ENCODE measurements around the gene DAZ2.
"Not testable (repeated sequence)": the region's sequence is repeated elsewhere in the genome, so short reads cannot be mapped to it uniquely, and the experiment has no call there.

DAZ2 gene

DNA sequence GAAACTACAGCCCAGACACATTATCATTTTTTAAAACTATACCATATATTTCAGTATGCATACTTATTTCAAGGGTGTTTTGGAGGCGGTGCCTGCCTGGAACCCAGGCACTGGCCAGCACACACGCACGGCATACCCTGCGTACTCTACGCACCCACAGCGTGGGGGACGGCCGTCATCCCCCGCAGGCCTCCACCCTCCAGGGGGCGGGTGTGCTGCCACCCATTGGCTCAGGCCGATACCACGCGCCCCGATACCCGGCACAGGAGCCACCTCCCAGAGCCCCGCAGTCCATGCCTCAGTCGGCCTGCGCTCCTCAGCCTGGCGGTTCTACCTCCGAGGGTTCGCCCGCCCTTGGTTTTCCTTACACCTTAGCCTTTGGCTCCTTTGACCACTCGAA is at the start of gene DAZ2:
TSS of gene DAZ2 (plus strand) at position 301 of the 400 bp plus-strand sequence. CDS start 208 bp downstream, outside the sequence.
- not testable (repeated sequence) for DNase-seq

DNA sequence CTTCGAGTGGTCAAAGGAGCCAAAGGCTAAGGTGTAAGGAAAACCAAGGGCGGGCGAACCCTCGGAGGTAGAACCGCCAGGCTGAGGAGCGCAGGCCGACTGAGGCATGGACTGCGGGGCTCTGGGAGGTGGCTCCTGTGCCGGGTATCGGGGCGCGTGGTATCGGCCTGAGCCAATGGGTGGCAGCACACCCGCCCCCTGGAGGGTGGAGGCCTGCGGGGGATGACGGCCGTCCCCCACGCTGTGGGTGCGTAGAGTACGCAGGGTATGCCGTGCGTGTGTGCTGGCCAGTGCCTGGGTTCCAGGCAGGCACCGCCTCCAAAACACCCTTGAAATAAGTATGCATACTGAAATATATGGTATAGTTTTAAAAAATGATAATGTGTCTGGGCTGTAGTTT is 20.4 kb upstream of the DAZ2 start, which contains the start of gene DAZ1:
TSS of gene DAZ1 (minus strand) at position 101 of the 400 bp plus-strand sequence. CDS start 208 bp downstream, outside the sequence.
- not testable (repeated sequence) for DNase-seq

- not testable (repeated sequence) for DNase-seq
These were observed 11.9 kb upstream of the DAZ2 start for GRCh38 chrY:23207455-23207854.

- not testable (repeated sequence) for DNase-seq
These were observed 9.4 kb upstream of the DAZ2 start for GRCh38 chrY:23209802-23210495.

DNA sequence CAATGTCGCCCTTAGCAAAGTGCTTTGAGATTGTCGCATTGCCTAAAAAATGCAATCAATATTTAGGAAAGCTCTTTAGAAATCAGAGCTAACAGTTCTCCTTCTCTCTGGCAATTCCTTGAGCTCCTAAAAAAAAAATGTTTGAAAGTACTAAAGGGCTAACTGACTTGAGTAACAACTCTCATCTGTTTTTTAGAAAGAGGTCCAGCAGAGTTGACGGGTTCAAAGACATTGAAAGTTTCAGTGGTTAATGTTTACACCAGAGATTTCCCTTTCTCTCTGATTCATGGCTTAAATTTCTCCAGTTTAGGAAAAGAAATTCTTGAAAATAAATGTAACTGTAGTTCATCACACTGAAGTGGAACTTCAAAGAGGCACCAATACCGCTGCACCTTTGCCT is 8.7 kb upstream of the DAZ2 start:
- not testable (repeated sequence) for DNase-seq
